Right lung (tissue), 10 donors: ENCODE results near the gene NXPH1. TPM values are rescaled to one million over a fixed set of nuclear protein-coding genes. Genes with fewer than 3 reads are reported as not detected.

ENCODE experiments used
- DNase-seq, 2 donors: peaks; one replicate each; pipeline ENCODE4 v3.0.0-alpha.2; 2013
- long read RNA-seq, 8 donors: transcript quantifications; one replicate each; lab custom pipeline, GENCODE V29; 2026
- polyA plus RNA-seq, 5 donors: library from polyadenylated mRNA; unstranded; fragments of 120-200 nt; gene quantifications; one replicate each; pipeline versions ENCODE4 v1.2.1 to v1.2.3, GENCODE V29; 2013; ENCODE audit warnings: inconsistent platforms in 1 of 5, low replicate concordance in 1 of 5; ENCODE audit not compliant: insufficient read length in 5 of 5, insufficient read depth in 1 of 5

The NXPH1 gene
- polyA plus RNA-seq = under 1 TPM in 1 of 5 donors, not detected in 4; 0.10 TPM
- long read RNA-seq, donor 1 = 0 reads
- long read RNA-seq, donor 2 = 0 reads
- long read RNA-seq, donor 3 = 0 reads
- long read RNA-seq, donor 4 = 0 reads
- long read RNA-seq, donor 5, partial matches to known transcripts = 0 of 1 reads
- long read RNA-seq, donor 5, other reads (novel, unspliced or antisense) = 0 of 1 reads
- long read RNA-seq, donor 6 = 0 reads
- long read RNA-seq, donor 7 = 0 reads
- long read RNA-seq, donor 8 = 0 reads

DNA sequence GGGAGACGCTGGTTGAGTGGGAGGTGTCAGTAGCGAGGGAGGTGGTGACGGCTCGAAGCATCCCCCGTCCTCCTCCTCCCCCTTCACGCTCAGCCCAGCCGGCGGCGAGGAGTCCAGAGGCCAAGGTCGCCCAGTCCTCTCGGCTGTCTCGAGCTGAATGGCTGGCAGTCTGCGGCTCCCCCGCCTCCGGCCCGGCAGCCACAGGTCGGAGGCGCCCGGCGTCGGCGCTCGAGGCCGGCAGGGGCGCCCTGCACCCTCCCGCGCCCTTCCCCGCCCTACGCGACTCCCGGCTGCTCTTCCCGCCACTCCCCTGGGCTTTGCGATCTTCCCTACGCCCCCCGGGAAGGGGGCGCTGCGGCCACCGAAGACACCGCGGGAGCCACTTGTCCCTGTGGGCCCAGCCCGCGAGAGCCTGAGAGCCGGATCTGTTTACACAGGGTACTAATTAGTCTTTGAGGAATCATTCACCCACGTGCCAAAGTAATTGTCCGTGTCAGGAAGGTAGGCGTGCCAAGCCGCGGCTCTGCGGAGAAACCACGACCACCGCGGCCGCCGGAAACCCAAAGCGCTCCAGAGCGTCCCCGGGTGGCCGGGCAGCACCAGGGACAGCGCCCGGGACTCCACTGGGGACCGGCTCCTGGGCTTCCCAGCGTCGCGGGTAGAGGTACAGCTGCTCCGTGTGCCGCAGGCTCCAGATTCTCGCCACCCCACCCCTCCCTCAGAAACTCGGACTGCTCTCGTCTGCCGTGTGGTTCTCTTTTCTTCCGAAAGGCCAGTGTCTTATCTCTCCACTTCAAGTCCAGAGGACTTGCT, at the start of gene NXPH1:
Gene NXPH1 (plus strand): TSS at position 133 of the 813 bp plus-strand sequence.
- peak; percentile 26 to 35 for DNase-seq

- no peak for DNase-seq
Measured at GRCh38 chr7:8384901-8385300, 48.5 kb upstream of the NXPH1 start.

DNA sequence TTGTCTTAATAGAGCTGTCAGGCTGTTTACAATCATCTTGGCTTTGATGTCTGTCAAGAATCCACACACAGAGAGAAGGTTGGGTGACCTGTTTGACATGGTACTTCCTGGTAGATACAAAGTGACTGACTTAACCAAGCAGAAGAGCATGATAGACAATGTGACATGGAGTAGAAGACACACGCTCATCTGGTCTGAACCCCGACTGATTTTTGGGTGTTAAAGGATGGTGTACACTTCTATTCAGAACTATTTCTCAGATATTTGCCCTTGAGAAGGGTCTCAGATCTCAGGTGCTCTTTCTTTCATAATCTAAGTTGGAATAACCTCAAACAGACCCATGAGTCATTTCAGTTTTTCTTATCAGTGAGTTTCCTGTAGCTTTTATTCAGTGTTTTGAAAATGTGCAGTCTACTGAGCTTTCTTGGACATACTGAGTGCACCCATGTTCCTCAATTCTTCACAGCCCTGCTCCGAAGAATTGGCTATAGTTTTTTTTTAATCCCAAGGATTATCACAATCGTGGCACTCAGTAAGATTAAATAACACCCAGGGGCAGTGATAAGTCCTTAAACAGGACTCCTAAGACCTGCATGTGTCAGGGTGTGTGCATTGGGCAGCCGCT, 46.4 kb upstream of the NXPH1 start:
- no peak for DNase-seq

GRCh38 chr7:8387551-8388256, 45.7 kb upstream of the NXPH1 start:
- no peak for DNase-seq

GRCh38 chr7:8388257-8388625, 45.2 kb upstream of the NXPH1 start:
- no peak for DNase-seq

- DNase-seq = no peak
Measured at GRCh38 chr7:8389593-8390261, 43.7 kb upstream of the NXPH1 start.

GRCh38 chr7:8390262-8390626, 43.2 kb upstream of the NXPH1 start:
- DNase-seq = no peak

DNA sequence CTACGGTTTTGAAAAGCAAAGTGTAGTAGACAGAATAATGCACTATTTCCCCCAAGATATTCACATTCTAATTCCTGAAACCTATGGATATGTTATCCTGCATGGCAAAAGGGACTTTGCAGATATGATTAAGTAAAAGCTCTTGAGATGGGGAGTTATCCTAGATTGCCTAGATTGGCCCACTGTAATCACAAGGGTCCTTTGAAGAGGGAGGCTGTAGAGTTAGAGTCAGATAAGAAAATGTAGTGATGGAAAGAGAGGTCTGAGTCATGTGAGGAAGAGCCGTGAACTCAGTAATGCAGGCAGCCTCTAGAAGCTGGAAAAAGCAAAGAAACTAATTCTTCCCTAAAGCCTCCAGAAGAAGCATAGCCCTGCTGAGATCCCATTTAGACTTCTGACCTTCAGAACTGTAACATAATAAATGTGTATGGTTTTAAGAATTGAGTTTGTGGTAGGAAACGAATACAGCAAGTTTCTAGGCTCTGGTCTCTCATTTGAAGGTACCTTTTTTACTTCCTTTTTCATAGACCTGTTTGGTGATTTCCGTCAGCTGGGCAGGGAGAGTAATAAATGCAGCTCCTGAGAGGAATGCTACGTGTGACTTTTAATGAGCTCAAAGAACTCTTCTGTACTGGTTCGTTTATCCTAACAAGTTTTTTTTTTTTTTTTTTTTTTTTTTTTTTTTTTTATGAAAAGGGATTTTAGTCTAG, 41.9 kb upstream of the NXPH1 start:
- DNase-seq = no peak

DNA sequence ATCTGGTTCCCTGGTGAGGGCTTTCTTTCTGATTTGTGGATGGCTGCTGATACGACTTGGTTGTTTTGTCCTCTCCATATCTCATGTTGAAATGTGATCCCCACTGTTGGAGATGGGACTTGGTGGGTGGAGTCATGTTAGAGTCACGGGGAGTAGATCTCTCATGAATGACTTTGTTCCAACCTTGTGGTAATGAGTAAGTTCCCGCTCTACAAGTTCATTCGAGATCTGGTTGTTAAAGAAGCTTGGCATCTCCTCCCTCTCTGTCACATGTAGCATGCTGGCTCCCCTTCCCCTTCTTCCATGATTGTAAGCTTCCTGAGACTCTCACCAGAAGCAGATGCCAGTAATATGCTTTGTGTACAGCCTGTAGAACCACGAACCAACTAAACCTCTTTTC, 37.1 kb upstream of the NXPH1 start:
- no peak for DNase-seq

GRCh38 chr7:8408871-8409270, 24.5 kb upstream of the NXPH1 start:
- no peak for DNase-seq

GRCh38 chr7:8411103-8411502, 22.3 kb upstream of the NXPH1 start:
- DNase-seq = no peak

- no peak for DNase-seq
Measured at GRCh38 chr7:8413600-8413999, 19.8 kb upstream of the NXPH1 start.

DNA sequence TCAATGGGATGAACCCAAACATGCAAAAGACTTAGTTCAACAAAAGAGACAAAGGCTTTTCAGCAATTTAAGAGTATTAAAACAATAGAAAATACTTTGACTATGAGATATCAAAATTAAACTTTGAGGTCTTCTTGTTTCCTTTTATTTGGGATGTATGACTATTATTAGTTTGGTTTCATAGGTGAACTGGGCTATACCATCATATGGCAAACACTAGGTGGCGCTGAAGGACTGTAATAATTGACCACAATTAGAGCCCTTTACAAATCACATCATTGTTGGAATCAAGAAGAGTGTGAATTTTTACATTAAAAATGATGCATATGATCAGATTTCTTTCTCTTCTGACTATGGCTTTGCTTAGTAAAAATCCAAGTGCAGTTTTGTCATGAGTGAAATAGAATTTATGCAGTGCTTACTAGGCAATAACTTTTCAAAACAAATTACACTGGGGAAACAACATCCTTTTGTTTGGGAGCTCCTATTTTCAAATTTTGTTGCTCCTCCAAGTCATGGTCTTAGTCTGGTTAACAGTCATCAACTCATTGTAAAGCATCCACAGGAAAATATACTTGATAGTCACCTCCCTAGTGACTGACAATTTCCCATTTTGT, 14.7 kb upstream of the NXPH1 start:
- DNase-seq = peak; percentile 42 to 56

GRCh38 chr7:8422177-8422576, 11.2 kb upstream of the NXPH1 start:
- no peak for DNase-seq

DNA sequence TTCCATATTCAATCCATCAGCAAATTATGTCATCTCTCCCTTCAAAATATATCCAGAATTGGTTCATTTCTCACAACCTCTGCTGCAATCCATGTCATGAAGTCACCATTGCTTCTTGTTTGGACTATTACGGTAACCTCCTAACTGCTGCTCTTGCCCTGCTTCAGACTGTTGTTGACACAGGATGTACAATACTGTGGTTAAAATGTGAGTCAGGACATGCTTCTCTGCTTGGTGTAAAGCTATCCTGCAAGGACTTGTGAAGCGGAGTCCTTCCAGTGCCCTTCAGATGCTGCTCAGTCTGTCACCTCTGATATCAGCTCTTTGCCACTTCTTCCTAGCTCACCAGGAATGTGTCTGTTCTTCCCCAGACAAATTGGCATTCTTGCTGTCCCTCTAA, 10.4 kb upstream of the NXPH1 start:
- no peak for DNase-seq

- DNase-seq = no peak
Measured at GRCh38 chr7:8425223-8425622, 8.2 kb upstream of the NXPH1 start.

- DNase-seq = no peak
Measured at GRCh38 chr7:8430643-8431042, 2.8 kb upstream of the NXPH1 start.

DNA sequence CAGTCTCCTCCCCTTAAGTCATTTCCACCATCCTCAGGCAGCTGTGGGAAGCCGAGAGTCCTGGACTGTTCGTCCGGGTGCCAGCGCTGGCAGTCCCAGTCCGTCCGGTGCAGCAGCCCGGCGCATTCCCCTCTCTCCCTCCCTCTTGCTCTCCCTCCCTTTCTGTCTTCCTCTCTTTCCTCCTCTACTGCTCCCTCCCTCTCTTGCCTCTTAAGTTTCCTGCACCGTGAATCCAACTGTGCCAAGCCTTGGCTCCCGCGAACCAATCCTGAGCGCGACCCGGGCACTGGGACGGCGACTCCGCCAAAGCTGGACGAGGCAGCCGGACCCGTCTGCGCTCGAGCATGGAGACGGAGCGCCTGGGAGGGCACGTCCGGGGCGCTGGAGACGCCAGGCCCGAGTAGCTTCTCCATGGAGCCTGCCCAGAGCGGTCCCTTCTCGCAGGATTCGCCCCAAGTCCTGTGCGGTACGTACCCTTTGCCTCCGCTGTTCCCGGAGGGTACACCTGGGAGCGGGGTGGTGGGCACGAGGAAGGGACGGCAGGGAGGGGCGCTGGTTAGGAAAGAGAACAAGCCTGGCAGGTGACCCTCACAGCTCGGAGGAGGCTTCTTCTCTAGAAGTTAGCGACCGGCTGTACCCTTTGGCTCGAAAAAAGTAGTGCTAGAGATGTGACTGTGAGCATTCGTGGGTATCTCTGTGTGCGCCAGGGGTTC, 1.0 kb downstream of the NXPH1 start:
- no peak for DNase-seq

DNA sequence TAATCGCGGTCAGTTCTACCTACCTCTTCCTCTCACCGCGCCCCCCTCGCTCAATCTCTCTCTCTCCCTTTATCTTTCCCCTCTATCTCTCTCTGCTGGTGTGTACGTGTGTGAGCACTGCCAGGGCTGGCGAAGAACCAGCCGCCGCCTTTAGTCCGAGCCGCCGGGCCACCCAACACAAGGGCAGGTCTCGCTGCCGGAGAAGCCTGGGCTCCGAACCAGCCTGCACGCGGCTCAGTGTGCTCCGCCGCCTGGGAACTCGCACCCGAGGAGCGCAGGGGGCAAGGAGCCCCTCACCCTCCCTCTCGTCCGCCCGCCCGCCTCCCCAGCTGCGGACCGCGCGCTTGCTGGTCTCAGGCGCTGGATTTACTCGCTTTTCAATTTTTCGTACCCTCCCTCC, 1.7 kb downstream of the NXPH1 start:
- DNase-seq = no peak
